Measurements from ENCODE around the gene IFT43. TPM values are rescaled to one million over a fixed set of nuclear protein-coding genes. Genes with fewer than 3 reads are reported as not detected.

Gene IFT43
- total RNA-seq, 1 donor from 2014 or later = 15.8 TPM

- ChIA-PET POLR2A (no interaction called here), CTCF (interaction anchor here (1.1 kb wide), 1 partner anchor 109 kb away, joined by 3 read pairs; no protein-coding TSS in a partner anchor)
- H3K9me3 Mint-ChIP-seq = peaks cover 23% of the 10 kb centered on the region
- no peak for DNase-seq
- no peaks in the 10 kb centered on the region for H3K27me3 Mint-ChIP-seq
- no peak overlapping the region for H3K4me3 Mint-ChIP-seq
- ATAC-seq (ENCODE audit: low read depth) = peak; percentile 42
- peaks cover 14% of the 10 kb centered on the region for H3K4me1 Mint-ChIP-seq
- intact Hi-C loops (cut with micrococcal nuclease) = no loop called here
- TF ChIP-seq CTCF (IDR thresholded peaks at IDR 0.05) = no peak
- H3K36me3 Mint-ChIP-seq (ENCODE audit: low read depth) = peaks cover 77% of the 10 kb centered on the region
- H3K27ac Mint-ChIP-seq = peak overlapping the region; percentile 21
These were observed 30.1 kb downstream of the IFT43 start for GRCh38 chr14:76015668-76016067.

DNA sequence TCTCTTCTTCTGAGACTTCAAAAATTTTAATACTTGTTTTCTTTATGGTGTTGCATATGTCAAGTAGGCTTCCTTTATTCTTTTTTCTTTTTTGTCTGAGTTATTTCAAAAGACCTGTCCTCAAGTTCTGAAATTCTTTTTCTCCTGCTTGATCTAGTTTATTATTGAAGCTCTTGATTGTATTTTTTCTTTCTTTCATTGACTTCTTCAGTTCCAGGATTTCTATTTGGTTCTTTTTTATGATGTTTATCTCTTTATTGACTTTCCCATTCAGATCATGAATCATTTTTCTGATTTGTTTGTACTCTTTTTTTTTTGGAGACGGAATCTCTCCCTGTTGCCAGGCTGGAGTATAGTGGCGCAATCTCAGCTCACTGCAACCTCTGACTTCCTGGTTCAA lies 34.1 kb downstream of the IFT43 start:
- H3K27me3 Mint-ChIP-seq = no peaks in the 10 kb centered on the region
- H3K4me3 Mint-ChIP-seq = no peak overlapping the region
- ATAC-seq (ENCODE audit: low read depth) = no peak
- ChIA-PET CTCF (interaction anchor here (0.7 kb wide), 1 partner anchor 468 kb away, joined by 3 read pairs; no protein-coding TSS in a partner anchor), POLR2A (no interaction called here)
- H3K36me3 Mint-ChIP-seq (ENCODE audit: low read depth) = peaks cover 68% of the 10 kb centered on the region
- H3K27ac Mint-ChIP-seq = no peak overlapping the region
- H3K4me1 Mint-ChIP-seq = peaks cover 14% of the 10 kb centered on the region
- intact Hi-C loops (cut with micrococcal nuclease) = no loop called here
- H3K9me3 Mint-ChIP-seq = peaks cover 23% of the 10 kb centered on the region
- DNase-seq = no peak
- TF ChIP-seq CTCF (IDR thresholded peaks at IDR 0.05) = no peak

GRCh38 chr14:76022991-76023390 lies 37.4 kb downstream of the IFT43 start:
- H3K4me1 Mint-ChIP-seq = no peaks in the 10 kb centered on the region
- ATAC-seq (ENCODE audit: low read depth) (no peak), DNase-seq (no peak)
- CTCF ChIA-PET = no interaction called here
- POLR2A ChIA-PET = no interaction called here
- H3K27ac Mint-ChIP-seq = no peak overlapping the region
- peaks cover 17% of the 10 kb centered on the region for H3K9me3 Mint-ChIP-seq
- H3K36me3 Mint-ChIP-seq (ENCODE audit: low read depth) = peaks cover 60% of the 10 kb centered on the region
- intact Hi-C loops (cut with micrococcal nuclease) = no loop called here
- no peaks in the 10 kb centered on the region for H3K27me3 Mint-ChIP-seq
- no peak for TF ChIP-seq CTCF (IDR thresholded peaks at IDR 0.05)
- H3K4me3 Mint-ChIP-seq = no peak overlapping the region

GRCh38 chr14:76023757-76024156 lies 38.2 kb downstream of the IFT43 start:
- no peaks in the 10 kb centered on the region for H3K27me3 Mint-ChIP-seq
- no peaks in the 10 kb centered on the region for H3K4me1 Mint-ChIP-seq
- ChIA-PET POLR2A (no interaction called here), CTCF (no interaction called here)
- intact Hi-C loops (cut with micrococcal nuclease) = no loop called here
- DNase-seq (no peak), ATAC-seq (ENCODE audit: low read depth) (no peak)
- H3K4me3 Mint-ChIP-seq = no peak overlapping the region
- H3K27ac Mint-ChIP-seq = no peak overlapping the region
- peaks cover 59% of the 10 kb centered on the region for H3K36me3 Mint-ChIP-seq (ENCODE audit: low read depth)
- H3K9me3 Mint-ChIP-seq = peaks cover 14% of the 10 kb centered on the region
- no peak for TF ChIP-seq CTCF (IDR thresholded peaks at IDR 0.05)

- no peak for TF ChIP-seq CTCF (IDR thresholded peaks at IDR 0.05)
- ChIA-PET POLR2A (no interaction called here), CTCF (no interaction called here)
- ATAC-seq (ENCODE audit: low read depth) (no peak), DNase-seq (no peak)
- H3K9me3 Mint-ChIP-seq = peaks cover 11% of the 10 kb centered on the region
- no peak overlapping the region for H3K27ac Mint-ChIP-seq
- no peaks in the 10 kb centered on the region for H3K4me1 Mint-ChIP-seq
- H3K27me3 Mint-ChIP-seq = no peaks in the 10 kb centered on the region
- H3K36me3 Mint-ChIP-seq (ENCODE audit: low read depth) = peaks cover 59% of the 10 kb centered on the region
- intact Hi-C loops (cut with micrococcal nuclease) = no loop called here
- no peak overlapping the region for H3K4me3 Mint-ChIP-seq
These were observed 38.8 kb downstream of the IFT43 start for GRCh38 chr14:76024211-76024907.

Data from activated B cell treated with CpG ODN at 0.5 μM for 24 hours (primary cell).